ENCODE results near the gene SLC44A1.
A peak's percentile ranks its signal among the peaks of the same experiment; 100 is the strongest.

SLC44A1 gene

GRCh38 chr9:105435453-105435852 lies 191.0 kb downstream of the SLC44A1 start:
- no peak for DNase-seq (ENCODE audit: low read depth)
- H3K4me3 ChIP-seq (ENCODE audit: control insufficient read depth, low read depth, low read length), result no peak overlapping the region
- TF ChIP-seq, protein P1, sequence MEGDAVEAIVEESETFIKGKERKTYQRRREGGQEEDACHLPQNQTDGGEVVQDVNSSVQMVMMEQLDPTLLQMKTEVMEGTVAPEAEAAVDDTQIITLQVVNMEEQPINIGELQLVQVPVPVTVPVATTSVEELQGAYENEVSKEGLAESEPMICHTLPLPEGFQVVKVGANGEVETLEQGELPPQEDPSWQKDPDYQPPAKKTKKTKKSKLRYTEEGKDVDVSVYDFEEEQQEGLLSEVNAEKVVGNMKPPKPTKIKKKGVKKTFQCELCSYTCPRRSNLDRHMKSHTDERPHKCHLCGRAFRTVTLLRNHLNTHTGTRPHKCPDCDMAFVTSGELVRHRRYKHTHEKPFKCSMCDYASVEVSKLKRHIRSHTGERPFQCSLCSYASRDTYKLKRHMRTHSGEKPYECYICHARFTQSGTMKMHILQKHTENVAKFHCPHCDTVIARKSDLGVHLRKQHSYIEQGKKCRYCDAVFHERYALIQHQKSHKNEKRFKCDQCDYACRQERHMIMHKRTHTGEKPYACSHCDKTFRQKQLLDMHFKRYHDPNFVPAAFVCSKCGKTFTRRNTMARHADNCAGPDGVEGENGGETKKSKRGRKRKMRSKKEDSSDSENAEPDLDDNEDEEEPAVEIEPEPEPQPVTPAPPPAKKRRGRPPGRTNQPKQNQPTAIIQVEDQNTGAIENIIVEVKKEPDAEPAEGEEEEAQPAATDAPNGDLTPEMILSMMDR (IDR thresholded peaks at IDR 0.05; ENCODE audit: control insufficient read depth, insufficient read depth, low read depth, low read length, missing control alignments), result no peak

- H3K4me3 ChIP-seq (ENCODE audit: control insufficient read depth, low read depth, low read length), result no peak overlapping the region
- TF ChIP-seq, protein P1 (IDR thresholded peaks at IDR 0.05; ENCODE audit: control insufficient read depth, insufficient read depth, low read depth, low read length, missing control alignments), result no peak
- DNase-seq (ENCODE audit: low read depth), result no peak
These were observed 192.3 kb downstream of the SLC44A1 start for GRCh38 chr9:105436783-105437182.

DNA sequence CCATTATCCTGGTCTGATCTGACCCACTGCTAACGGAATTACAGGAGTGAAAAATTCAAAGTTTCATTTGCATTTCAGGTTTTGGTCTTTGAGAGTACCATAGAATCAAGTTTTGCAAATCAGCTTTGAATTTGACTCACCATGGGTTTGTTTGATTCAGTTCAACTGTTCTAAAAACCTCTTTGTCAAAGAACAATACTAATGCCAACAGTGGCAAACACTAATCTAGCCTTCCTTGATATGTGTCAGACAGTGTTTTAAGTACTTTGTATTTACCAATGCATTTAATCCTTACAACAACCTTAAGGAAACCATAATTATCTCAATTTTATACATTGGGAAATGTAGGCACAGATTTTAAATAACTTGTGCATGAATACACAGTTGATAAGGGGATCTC lies 193.3 kb downstream of the SLC44A1 start:
- TF ChIP-seq, protein P1 (IDR thresholded peaks at IDR 0.05; ENCODE audit: control insufficient read depth, insufficient read depth, low read depth, low read length, missing control alignments), result no peak
- DNase-seq (ENCODE audit: low read depth), result no peak
- H3K4me3 ChIP-seq (ENCODE audit: control insufficient read depth, low read depth, low read length), result no peak overlapping the region

- DNase-seq (ENCODE audit: low read depth), result no peak
- TF ChIP-seq, protein P1 (IDR thresholded peaks at IDR 0.05; ENCODE audit: control insufficient read depth, insufficient read depth, low read depth, low read length, missing control alignments), result no peak
- no peak overlapping the region for H3K4me3 ChIP-seq (ENCODE audit: control insufficient read depth, low read depth, low read length)
These were observed 193.8 kb downstream of the SLC44A1 start for GRCh38 chr9:105438141-105438806.

- DNase-seq (ENCODE audit: low read depth), result peak; percentile 24
These were observed 195.0 kb downstream of the SLC44A1 start for GRCh38 chr9:105439428-105439827.

GRCh38 chr9:105441616-105442160 lies 197.2 kb downstream of the SLC44A1 start:
- DNase-seq (ENCODE audit: low read depth), result no peak
- H3K4me3 ChIP-seq (ENCODE audit: control insufficient read depth, low read depth, low read length), result no peak overlapping the region
- TF ChIP-seq, protein P1 (IDR thresholded peaks at IDR 0.05; ENCODE audit: control insufficient read depth, insufficient read depth, low read depth, low read length, missing control alignments), result no peak

More at GRCh38 chr9:105439428-105439827, 195.0 kb downstream of the SLC44A1 start:
- TF ChIP-seq, protein P1 (IDR thresholded peaks at IDR 0.05; ENCODE audit: control insufficient read depth, insufficient read depth, low read depth, low read length, missing control alignments), result no peak
- no peak overlapping the region for H3K4me3 ChIP-seq (ENCODE audit: control insufficient read depth, low read depth, low read length)
